ENCODE results near the gene CEBPE.

Gene CEBPE

DNA sequence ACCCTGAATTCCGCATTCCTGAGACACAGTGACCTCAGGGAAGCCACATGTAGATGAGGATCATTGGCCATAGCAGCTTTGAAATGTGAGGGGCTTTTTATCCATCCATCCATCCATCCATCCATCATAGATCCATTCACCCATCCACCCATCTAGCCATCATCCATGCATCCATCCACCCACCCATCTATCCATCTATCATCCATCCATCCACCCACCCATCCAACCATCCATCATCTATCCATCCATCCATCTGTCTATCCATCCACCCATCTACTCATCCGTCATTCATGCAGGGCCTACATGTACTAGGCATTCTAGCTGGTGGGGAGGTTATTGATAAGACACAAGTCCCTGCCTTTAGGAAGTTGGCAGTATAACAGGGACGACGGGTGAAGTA is 27.9 kb upstream of the CEBPE start:
- no peak for ATAC-seq
- no peak for TF ChIP-seq ISL1 (CRISPR knock-in tag; IDR thresholded peaks at IDR 0.05)
- no peak for TF ChIP-seq TOX (CRISPR knock-in tag; IDR thresholded peaks at IDR 0.05; ENCODE audit: borderline replicate concordance)
- TF ChIP-seq PPARA (CRISPR knock-in tag; IDR thresholded peaks at IDR 0.05; ENCODE audit: borderline replicate concordance) = no peak
- no peak for TF ChIP-seq RARB (CRISPR knock-in tag; IDR thresholded peaks at IDR 0.05)
- no peak for TF ChIP-seq ZNF8 (CRISPR knock-in tag; IDR thresholded peaks at IDR 0.05)
- TF ChIP-seq CSRNP3 (CRISPR knock-in tag; IDR thresholded peaks at IDR 0.05) = no peak
- no peak for TF ChIP-seq CSDC2 (CRISPR knock-in tag; IDR thresholded peaks at IDR 0.05)
- no peak for TF ChIP-seq ZFP3 (CRISPR knock-in tag; IDR thresholded peaks at IDR 0.05)
- no peak for TF ChIP-seq PATZ1 (CRISPR knock-in tag; IDR thresholded peaks at IDR 0.05; ENCODE audit: borderline replicate concordance)
- TF ChIP-seq, protein P1, sequence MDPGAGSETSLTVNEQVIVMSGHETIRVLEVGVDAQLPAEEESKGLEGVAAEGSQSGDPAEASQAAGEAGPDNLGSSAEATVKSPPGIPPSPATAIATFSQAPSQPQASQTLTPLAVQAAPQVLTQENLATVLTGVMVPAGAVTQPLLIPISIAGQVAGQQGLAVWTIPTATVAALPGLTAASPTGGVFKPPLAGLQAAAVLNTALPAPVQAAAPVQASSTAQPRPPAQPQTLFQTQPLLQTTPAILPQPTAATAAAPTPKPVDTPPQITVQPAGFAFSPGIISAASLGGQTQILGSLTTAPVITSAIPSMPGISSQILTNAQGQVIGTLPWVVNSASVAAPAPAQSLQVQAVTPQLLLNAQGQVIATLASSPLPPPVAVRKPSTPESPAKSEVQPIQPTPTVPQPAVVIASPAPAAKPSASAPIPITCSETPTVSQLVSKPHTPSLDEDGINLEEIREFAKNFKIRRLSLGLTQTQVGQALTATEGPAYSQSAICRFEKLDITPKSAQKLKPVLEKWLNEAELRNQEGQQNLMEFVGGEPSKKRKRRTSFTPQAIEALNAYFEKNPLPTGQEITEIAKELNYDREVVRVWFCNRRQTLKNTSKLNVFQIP (CRISPR knock-in tag; IDR thresholded peaks at IDR 0.05; ENCODE audit: borderline replicate concordance, low read depth) = no peak
- no peak for TF ChIP-seq ARNTL (CRISPR knock-in tag; IDR thresholded peaks at IDR 0.05; ENCODE audit: borderline replicate concordance, low read depth)
- no peak for TF ChIP-seq ZNF70 (CRISPR knock-in tag; IDR thresholded peaks at IDR 0.05)
- no peak for TF ChIP-seq CREB5 (CRISPR knock-in tag; IDR thresholded peaks at IDR 0.05; ENCODE audit: low read depth)
- TF ChIP-seq ZNF565 (CRISPR knock-in tag; conservative IDR thresholded peaks at IDR 0.05; ENCODE audit: low read depth) = no peak
- TF ChIP-seq OSR1 (CRISPR knock-in tag; IDR thresholded peaks at IDR 0.05) = no peak

DNA sequence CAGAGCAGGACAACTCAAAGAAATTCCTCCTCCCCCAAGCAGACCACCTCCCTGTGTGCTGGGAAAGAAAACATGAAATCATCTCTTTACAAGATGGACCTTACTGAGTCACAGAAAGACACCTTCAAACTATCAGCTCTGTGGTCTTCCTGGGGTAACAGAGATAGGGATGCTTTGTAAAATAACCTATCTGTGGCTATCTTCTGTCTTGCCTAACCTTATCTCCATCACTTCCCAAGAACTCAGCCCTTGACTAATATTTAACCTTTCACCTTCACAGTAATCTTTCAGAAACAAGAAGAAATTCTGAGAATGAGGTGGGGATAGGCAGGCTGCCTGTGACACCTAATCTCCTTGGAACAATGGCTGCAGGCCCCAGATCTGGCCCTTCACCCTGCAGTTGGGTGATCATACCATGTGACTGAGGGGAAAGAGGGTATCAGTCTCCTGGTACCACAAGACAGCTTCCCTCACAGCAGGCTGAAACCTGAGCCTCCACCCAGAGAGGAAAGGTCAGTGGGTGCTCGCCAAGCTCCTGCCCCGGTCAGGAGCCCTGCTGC is 27.4 kb upstream of the CEBPE start:
- ATAC-seq = no peak
- TF ChIP-seq ARNTL (CRISPR knock-in tag; IDR thresholded peaks at IDR 0.05; ENCODE audit: borderline replicate concordance, low read depth) (no peak), GLIS3 (CRISPR knock-in tag; IDR thresholded peaks at IDR 0.05) (no peak), PPARA (CRISPR knock-in tag; IDR thresholded peaks at IDR 0.05; ENCODE audit: borderline replicate concordance) (no peak)

GRCh38 chr14:23145794-23146350 is 26.8 kb upstream of the CEBPE start:
- no peak for ATAC-seq
- TF ChIP-seq BACH2 (CRISPR knock-in tag; IDR thresholded peaks at IDR 0.05; ENCODE audit: borderline replicate concordance) (no peak), SNAI2 (CRISPR knock-in tag; IDR thresholded peaks at IDR 0.05) (no peak), ARNTL (CRISPR knock-in tag; IDR thresholded peaks at IDR 0.05; ENCODE audit: borderline replicate concordance, low read depth) (no peak), RARB (CRISPR knock-in tag; IDR thresholded peaks at IDR 0.05) (no peak), ESRRG (CRISPR knock-in tag; IDR thresholded peaks at IDR 0.05) (no peak), ZFP30 (CRISPR knock-in tag; IDR thresholded peaks at IDR 0.05) (no peak), CREB5 (CRISPR knock-in tag; IDR thresholded peaks at IDR 0.05; ENCODE audit: low read depth) (no peak), PATZ1 (CRISPR knock-in tag; IDR thresholded peaks at IDR 0.05; ENCODE audit: borderline replicate concordance) (no peak), CSDC2 (CRISPR knock-in tag; IDR thresholded peaks at IDR 0.05) (no peak), ZC3H10 (CRISPR knock-in tag; IDR thresholded peaks at IDR 0.05) (no peak), TCF4 (CRISPR knock-in tag; IDR thresholded peaks at IDR 0.05; ENCODE audit: borderline replicate concordance) (no peak), ZNF565 (CRISPR knock-in tag; conservative IDR thresholded peaks at IDR 0.05; ENCODE audit: low read depth) (no peak), OSR1 (CRISPR knock-in tag; IDR thresholded peaks at IDR 0.05) (no peak), PPARA (CRISPR knock-in tag; IDR thresholded peaks at IDR 0.05; ENCODE audit: borderline replicate concordance) (no peak), CSRNP3 (CRISPR knock-in tag; IDR thresholded peaks at IDR 0.05) (no peak), ZNF70 (CRISPR knock-in tag; IDR thresholded peaks at IDR 0.05) (no peak)
- TF ChIP-seq, protein P2, sequence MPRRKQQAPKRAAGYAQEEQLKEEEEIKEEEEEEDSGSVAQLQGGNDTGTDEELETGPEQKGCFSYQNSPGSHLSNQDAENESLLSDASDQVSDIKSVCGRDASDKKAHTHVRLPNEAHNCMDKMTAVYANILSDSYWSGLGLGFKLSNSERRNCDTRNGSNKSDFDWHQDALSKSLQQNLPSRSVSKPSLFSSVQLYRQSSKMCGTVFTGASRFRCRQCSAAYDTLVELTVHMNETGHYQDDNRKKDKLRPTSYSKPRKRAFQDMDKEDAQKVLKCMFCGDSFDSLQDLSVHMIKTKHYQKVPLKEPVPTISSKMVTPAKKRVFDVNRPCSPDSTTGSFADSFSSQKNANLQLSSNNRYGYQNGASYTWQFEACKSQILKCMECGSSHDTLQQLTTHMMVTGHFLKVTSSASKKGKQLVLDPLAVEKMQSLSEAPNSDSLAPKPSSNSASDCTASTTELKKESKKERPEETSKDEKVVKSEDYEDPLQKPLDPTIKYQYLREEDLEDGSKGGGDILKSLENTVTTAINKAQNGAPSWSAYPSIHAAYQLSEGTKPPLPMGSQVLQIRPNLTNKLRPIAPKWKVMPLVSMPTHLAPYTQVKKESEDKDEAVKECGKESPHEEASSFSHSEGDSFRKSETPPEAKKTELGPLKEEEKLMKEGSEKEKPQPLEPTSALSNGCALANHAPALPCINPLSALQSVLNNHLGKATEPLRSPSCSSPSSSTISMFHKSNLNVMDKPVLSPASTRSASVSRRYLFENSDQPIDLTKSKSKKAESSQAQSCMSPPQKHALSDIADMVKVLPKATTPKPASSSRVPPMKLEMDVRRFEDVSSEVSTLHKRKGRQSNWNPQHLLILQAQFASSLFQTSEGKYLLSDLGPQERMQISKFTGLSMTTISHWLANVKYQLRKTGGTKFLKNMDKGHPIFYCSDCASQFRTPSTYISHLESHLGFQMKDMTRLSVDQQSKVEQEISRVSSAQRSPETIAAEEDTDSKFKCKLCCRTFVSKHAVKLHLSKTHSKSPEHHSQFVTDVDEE (CRISPR knock-in tag; IDR thresholded peaks at IDR 0.05) = no peak
